ENCODE data around the gene KCNK3.

GRCh38 chr2:26678035-26678434 lies 14.5 kb upstream of the KCNK3 start:
- TF ChIP-seq CTCF (IDR thresholded peaks at IDR 0.05) (no peak), EZH2 (IDR thresholded peaks at IDR 0.05; ENCODE audit: borderline replicate concordance, insufficient read depth, low read depth, low read length, poor library complexity, severe bottlenecking) (no peak)

All from B cell (primary cell).